H1 (cell line): ENCODE data around the gene YIF1A. TPM values are rescaled to one million over a fixed set of nuclear protein-coding genes. Genes with fewer than 3 reads are reported as not detected.

Source experiments
- CTCF ChIA-PET: fragments of 300-600 bp; sonication (Branson Sonifier 250); formaldehyde crosslinking; loops from one replicate; lab custom pipeline; 2021; ENCODE audit not compliant: partially characterized antibody; lab: Charles Lee
- POLR2A ChIA-PET: fragments of 300-600 bp; sonication (Branson Sonifier 250); formaldehyde crosslinking; loops from one replicate; lab custom pipeline; 2021; ENCODE audit warnings: inconsistent platforms; ENCODE audit not compliant: partially characterized antibody; lab: Charles Lee
- DNase-seq, 2 experiments: peaks; one replicate each; pipeline versions ENCODE4 v3.0.0 to v3.0.0-alpha.2; 2010 to 2022; ENCODE audit warnings: low spot score in 2 of 2, low read depth in 1 of 2, mixed read lengths in 1 of 2
- FAIRE-seq: peaks from 2 replicates; lab custom pipeline; 2011; peaks lifted over from hg19 to GRCh38; lab: Jason Lieb, UNC
- H2AFZ ChIP-seq: 2 replicates; pipeline ENCODE4 v1.8.1; 2012; ENCODE audit warnings: low read length, inconsistent platforms
- H2AK5ac ChIP-seq: 2 replicates; pipeline ENCODE4 v1.6.1; 2013; ENCODE audit warnings: low read depth, low read length
- H2BK120ac ChIP-seq: replicated peaks from 2 replicates; pipeline ENCODE3; 2013; ENCODE audit warnings: low read depth, low read length, inconsistent platforms
- H2BK12ac ChIP-seq: 2 replicates; pipeline ENCODE4 v1.6.1; 2013; ENCODE audit warnings: low read depth, low read length
- H2BK15ac ChIP-seq: 2 replicates; pipeline ENCODE4 v1.6.1; 2013; ENCODE audit warnings: low read length
- H2BK20ac ChIP-seq: 2 replicates; pipeline ENCODE4 v1.6.1; 2013; ENCODE audit warnings: low read length
- H2BK5ac ChIP-seq: 2 replicates; pipeline ENCODE4 v1.6.1; 2013; ENCODE audit warnings: low read depth, low read length
- H3K14ac ChIP-seq: 2 replicates; pipeline ENCODE4 v1.6.1; 2013; ENCODE audit warnings: inconsistent platforms; ENCODE audit not compliant: insufficient read length
- H3K18ac ChIP-seq: 2 replicates; pipeline ENCODE4 v1.6.1; 2013; ENCODE audit warnings: low read length; ENCODE audit errors: extremely low read depth
- H3K23ac ChIP-seq: 2 replicates; pipeline ENCODE4 v1.6.1; 2013; ENCODE audit warnings: inconsistent platforms; ENCODE audit not compliant: insufficient read length
- H3K23me2 ChIP-seq: 2 replicates; pipeline ENCODE4 v1.6.1; 2013; ENCODE audit warnings: low read depth, low read length
- H3K27ac ChIP-seq: 2 replicates; pipeline ENCODE4 v1.6.1; 2011; ENCODE audit warnings: low read depth, low read length, inconsistent platforms
- H3K27me3 ChIP-seq, 4 experiments: replicated peaks in 1 of 4; 1 replicate in 1 of 4; 2 replicates in 3 of 4; pipeline versions ENCODE4 v1.6.1 to v1.8.1; 2011 to 2013; ENCODE audit warnings: low read length in 3 of 4, mild to moderate bottlenecking in 3 of 4, inconsistent platforms in 2 of 4, mixed read lengths in 2 of 4, moderate library complexity in 1 of 4; ENCODE audit not compliant: control insufficient read depth in 3 of 4, insufficient read depth in 3 of 4; ENCODE audit errors: extremely low read depth in 1 of 4
- H3K36me3 ChIP-seq, 4 experiments: 2 replicates each; pipeline versions ENCODE4 v1.6.1 to v1.8.1; 2011 to 2013; ENCODE audit warnings: mild to moderate bottlenecking in 4 of 4, low read length in 3 of 4, moderate library complexity in 2 of 4, control low read depth in 1 of 4, inconsistent platforms in 1 of 4; ENCODE audit not compliant: insufficient read depth in 4 of 4, control insufficient read depth in 2 of 4
- H3K4ac ChIP-seq: replicated peaks from 2 replicates; pipeline ENCODE3; 2013; ENCODE audit warnings: low read length, low read depth, mixed read lengths, inconsistent platforms; ENCODE audit not compliant: insufficient read length
- H3K4me1 ChIP-seq, 4 experiments: replicated peaks in 1 of 4; 1 replicate in 1 of 4; 2 replicates in 3 of 4; pipeline versions ENCODE4 v1.6.1 to v1.8.1; 2011 to 2013; ENCODE audit warnings: low read length in 3 of 4, inconsistent platforms in 2 of 4, mixed read lengths in 1 of 4; ENCODE audit not compliant: insufficient read depth in 4 of 4, control insufficient read depth in 3 of 4
- H3K4me2 ChIP-seq, 2 experiments: 2 replicates each; pipeline versions ENCODE4 v1.6.1 to v1.8.1; 2011 to 2013; ENCODE audit warnings: low read depth in 2 of 2, low read length in 2 of 2, control low read depth in 1 of 2, inconsistent platforms in 1 of 2, mild to moderate bottlenecking in 1 of 2; ENCODE audit not compliant: insufficient read depth in 1 of 2
- H3K4me3 ChIP-seq, 4 experiments: fragments of 200-600, 300-600 bp in 1 of 4; sonication (generic), shearing (Covaris generic), sonication (Bioruptor Twin) in 1 of 4; 2 replicates each; pipeline versions ENCODE4 v1.5.1 to v1.8.1; 2011 to 2016; ENCODE audit warnings: low read length in 4 of 4, low read depth in 3 of 4, control low read depth in 2 of 4, inconsistent platforms in 2 of 4, mild to moderate bottlenecking in 2 of 4, mixed read lengths in 1 of 4, moderate library complexity in 1 of 4; ENCODE audit not compliant: insufficient read depth in 2 of 4; ENCODE audit errors: extremely low read depth in 1 of 4
- H3K56ac ChIP-seq: replicated peaks from 2 replicates; pipeline ENCODE3; 2013; ENCODE audit warnings: low read depth, mild to moderate bottlenecking, mixed read lengths, low read length, inconsistent platforms; ENCODE audit not compliant: insufficient read length
- H3K79me1 ChIP-seq: 2 replicates; pipeline ENCODE4 v1.6.1; 2013; ENCODE audit warnings: low read depth, low read length, control low read depth
- H3K79me2 ChIP-seq, 2 experiments: 2 replicates each; pipeline versions ENCODE4 v1.6.1 to v1.8.1; 2012 to 2013; ENCODE audit warnings: low read length in 2 of 2, mild to moderate bottlenecking in 2 of 2, inconsistent platforms in 1 of 2; ENCODE audit not compliant: insufficient read depth in 2 of 2, control insufficient read depth in 1 of 2
- H3K9ac ChIP-seq, 4 experiments: replicated peaks in 1 of 4; 1 replicate in 1 of 4; 2 replicates in 3 of 4; pipeline versions ENCODE4 v1.6.1 to v1.8.1; 2011 to 2013; ENCODE audit warnings: low read depth in 3 of 4, low read length in 3 of 4, control low read depth in 2 of 4, mild to moderate bottlenecking in 2 of 4, moderate library complexity in 2 of 4, inconsistent platforms in 1 of 4; ENCODE audit errors: extremely low read depth in 1 of 4
- H3K9me3 ChIP-seq, 2 experiments: 2 replicates each; pipeline versions ENCODE4 v1.6.1 to v1.8.1; 2012 to 2013; ENCODE audit warnings: mild to moderate bottlenecking in 2 of 2, moderate library complexity in 2 of 2, control low read depth in 1 of 2, inconsistent platforms in 1 of 2, low read depth in 1 of 2, low read length in 1 of 2, mixed read lengths in 1 of 2; ENCODE audit not compliant: insufficient read depth in 2 of 2
- H4K20me1 ChIP-seq, 2 experiments: replicated peaks in 1 of 2; 2 replicates each; pipeline versions ENCODE3 to v1.8.1; 2011 to 2013; ENCODE audit warnings: inconsistent platforms in 2 of 2, low read length in 2 of 2, mild to moderate bottlenecking in 1 of 2; ENCODE audit not compliant: insufficient read depth in 2 of 2, control insufficient read depth in 1 of 2
- H4K5ac ChIP-seq: 2 replicates; pipeline ENCODE4 v1.6.1; 2013; ENCODE audit warnings: low read length, low read depth, mixed read lengths, inconsistent platforms; ENCODE audit not compliant: insufficient read length
- H4K8ac ChIP-seq: 2 replicates; pipeline ENCODE4 v1.8.0; 2013; ENCODE audit warnings: mild to moderate bottlenecking, moderate library complexity, low read length, inconsistent platforms; ENCODE audit not compliant: insufficient read depth; ENCODE audit errors: extremely low read depth
- H4K91ac ChIP-seq: replicated peaks from 2 replicates; pipeline ENCODE3; 2013; ENCODE audit warnings: low read length, mixed read lengths, inconsistent platforms; ENCODE audit not compliant: insufficient read length
- BCL11A ChIP-seq, 2 experiments: IDR thresholded peaks; one replicate each; pipeline ENCODE4 v1.6.1; 2011; ENCODE audit warnings: low read depth in 2 of 2, low read length in 2 of 2, mild to moderate bottlenecking in 2 of 2
- CBX8 ChIP-seq: fragments of 300-800, 300-1000 bp; sonication (generic); IDR thresholded peaks from 2 replicates; pipeline ENCODE4 v1.7.1; 2016; ENCODE audit warnings: low read depth, low read length, borderline replicate concordance
- JUND ChIP-seq: IDR thresholded peaks from 2 replicates; pipeline ENCODE4 v1.6.1; 2011; ENCODE audit warnings: mild to moderate bottlenecking, improper control_type of control experiment, low read length
- PHF8 ChIP-seq: fragments of 200-600 bp; sonication (generic); conservative IDR thresholded peaks from 2 replicates; pipeline ENCODE4 v1.7.1; 2012; ENCODE audit warnings: low read depth, mild to moderate bottlenecking, inconsistent platforms, low read length, moderate library complexity
- POLR2A ChIP-seq, 2 experiments: IDR thresholded peaks; 1 replicate in 1 of 2; 2 replicates in 1 of 2; pipeline ENCODE4 v1.6.1; 2011; ENCODE audit warnings: low read depth in 2 of 2, low read length in 2 of 2, mild to moderate bottlenecking in 2 of 2; ENCODE audit errors: control extremely low read depth in 1 of 2
- POLR2AphosphoS5 ChIP-seq: IDR thresholded peaks from 2 replicates; pipeline ENCODE4 v1.6.1; 2011; ENCODE audit warnings: low read depth, low read length
- POU5F1 ChIP-seq: IDR thresholded peaks from 2 replicates; pipeline ENCODE4 v1.6.1; 2011; ENCODE audit warnings: low read depth, mild to moderate bottlenecking, low read length, moderate library complexity
- RNF2 ChIP-seq: fragments of 200-900, 300-1000 bp; sonication (generic); IDR thresholded peaks from 2 replicates; pipeline ENCODE4 v1.7.1; 2016; ENCODE audit warnings: borderline replicate concordance, low read depth, mild to moderate bottlenecking, antibody characterized with exemption, low read length; ENCODE audit not compliant: poor library complexity, severe bottlenecking; ENCODE audit errors: missing control alignments
- SP1 ChIP-seq: IDR thresholded peaks from 2 replicates; pipeline ENCODE4 v1.6.1; 2011; ENCODE audit warnings: low read depth, low read length
- SP2 ChIP-seq: IDR thresholded peaks from 2 replicates; pipeline ENCODE4 v1.6.1; 2012; ENCODE audit warnings: mild to moderate bottlenecking, low read length, inconsistent platforms
- SP4 ChIP-seq: IDR thresholded peaks from 2 replicates; pipeline ENCODE4 v1.6.1; 2012; ENCODE audit warnings: low read length, inconsistent platforms
- TAF1 ChIP-seq: IDR thresholded peaks from 2 replicates; pipeline ENCODE4 v1.6.1; 2011; ENCODE audit warnings: mild to moderate bottlenecking, low read depth, low read length
- USF2 ChIP-seq: IDR thresholded peaks from 2 replicates; pipeline ENCODE4 v1.6.1; 2011; ENCODE audit warnings: low read length, improper control_type of control experiment
- WGBS, 2 experiments: shearing (Covaris generic) in 1 of 2; methylation state at CpG; one replicate each; pipeline versions ENCODE4 v1.1.6 to v1.1.7; 2013 to 2015; ENCODE audit warnings: low lambda C conversion rate in 2 of 2, mixed read lengths in 2 of 2, inconsistent platforms in 1 of 2, low coverage in 1 of 2, missing lambda C conversion rate in 1 of 2; ENCODE audit not compliant: insufficient replicate concordance in 2 of 2, insufficient coverage in 1 of 2, insufficient read length in 1 of 2; ENCODE audit errors: extremely low coverage in 1 of 2, missing lambda C conversion rate in 1 of 2; 5-methylcytosine and 5-hydroxymethylcytosine counted together
- polyA plus RNA-seq, 7 experiments: library from polyadenylated mRNA; depleted of rRNA in 3 of 7; stranded (reverse) in 5 of 7; unstranded in 2 of 7; fragments of >200 nt in 5 of 7; fragments of 200-250 nt in 2 of 7; gene quantifications; 1 replicate in 5 of 7; 2 replicates in 1 of 7; 4 replicates in 1 of 7; pipeline versions ENCODE4 v1.2.1 to v1.2.3, GENCODE V29; 2011 to 2013; ENCODE audit warnings: missing spikeins in 2 of 7, mixed read lengths in 2 of 7
- total RNA-seq: library from RNA; stranded (reverse); fragmentation: NEBNext Ultra II Directional; extraction: Animal tissue kit (Norgen Biotek cat#: 25700); gene quantifications from 2 replicates; pipeline ENCODE4 v1.2.1, GENCODE V29; 2021

YIF1A gene
- total and polyA plus RNA-seq, 2 of the 8 experiments (the other 6 are each of a cell fraction or from before 2014, with no cell fraction given) = 70.1 to 178 TPM

- Histone ChIP-seq H4K20me1 (peaks cover 5 to 17% of the 10 kb centered on the region in 2 experiments), H4K91ac (no peak overlapping the region)
- no peak for TF ChIP-seq PHF8
- TF ChIP-seq CBX8 = no peak
- TF ChIP-seq TAF1 = no peak
- no peak for TF ChIP-seq SP2
- TF ChIP-seq JUND = no peak
- no peak for TF ChIP-seq POU5F1
- TF ChIP-seq POLR2AphosphoS5 = no peak
- no peak for TF ChIP-seq SP1
- TF ChIP-seq BCL11A (IDR thresholded peaks at IDR 0.05; ENCODE audit: low read depth in 2 of 2, low read length in 2 of 2) = no peak
- TF ChIP-seq RNF2 = no peak
- TF ChIP-seq POLR2A (IDR thresholded peaks at IDR 0.05; ENCODE audit: control extremely low read depth in 1 of 2, low read depth in 2 of 2, low read length in 2 of 2) = no peak
- TF ChIP-seq USF2 = no peak
- TF ChIP-seq SP4 = no peak
Observed at GRCh38 chr11:66267039-66267378, 21.9 kb downstream of the YIF1A start.

More at GRCh38 chr11:66267039-66267378, 21.9 kb downstream of the YIF1A start:
- Histone ChIP-seq H2BK5ac (no peak overlapping the region; the same call in 1 of the 2 replicates), H3K27ac (no peak overlapping the region), H3K9me3 (no peaks in the 10 kb centered on the region), H2BK15ac (no peak overlapping the region), H2BK12ac (no peak overlapping the region), H2BK20ac (no peak overlapping the region), H3K4me2 (peak overlapping the region; percentile 88 to 96), H4K5ac (no peak overlapping the region), H3K9ac (no peak overlapping the region; a peak in 1 of 7 replicates), H3K4me1 (peaks cover 0 to 5% (median 3%) of the 10 kb centered on the region in 4 experiments; a peak in 5 of 7 replicates), H3K79me2 (peaks cover 0 to 13% of the 10 kb centered on the region in 2 experiments; a peak in 2 of 4 replicates), H3K79me1 (peaks cover 6% of the 10 kb centered on the region; the same call in 1 of the 2 replicates), H3K4me3 (peak overlapping the region; percentile 57 to 91 (median 72); a peak in 6 of 8 replicates), H3K4ac (peak overlapping the region; percentile 38), H4K8ac (0 out of 2 replicates have a peak overlapping the region, but pooled peaks have one; percentile 51), H3K14ac (no peak overlapping the region), H3K23me2 (peaks cover 9% of the 10 kb centered on the region), H2AFZ (no peak overlapping the region), H2BK120ac (no peak overlapping the region), H3K27me3 (no peaks in the 10 kb centered on the region), H3K18ac (no peak overlapping the region), H3K23ac (no peak overlapping the region), H2AK5ac (no peak overlapping the region), H3K36me3 (peaks cover 11 to 21% (median 17%) of the 10 kb centered on the region in 4 experiments; a peak in 7 of 8 replicates), H3K56ac (no peak overlapping the region)
- FAIRE-seq (no peak), DNase-seq (no peak)
- 44% methylated on average over 13 of the region's 13 CpGs; no CpG with 5 or more reads in 1 of the 2 experiments for WGBS, 2 experiments
- CTCF ChIA-PET = interaction anchor here (0.6 to 2.3 kb wide), 16 partner anchors 8 to 222 kb away, joined by 3 to 12 read pairs (median 4); partner anchors contain the start of gene YIF1A
- POLR2A ChIA-PET = interaction anchor here (0.8 to 9.0 kb wide), 10 partner anchors 14 to 198 kb away, joined by 3 to 125 read pairs (median 5); partner anchors contain the start of genes CNIH2, RIN1 and YIF1A
